Stimulated activated CD4-positive, alpha-beta T cell treated with anti-CD3 and anti-CD28 coated beads, Interleukin-12 subunit alpha, Interleukin-12 subunit beta, amount 100 ng/mL, for 4 hours (primary cell): ENCODE results near the gene PLEKHD1.

Source experiments
- DNase-seq: peaks from one replicate; pipeline ENCODE4 v3.0.0-alpha.2; 2020

The PLEKHD1 gene

GRCh38 chr14:69519204-69520100 lies 34.9 kb downstream of the PLEKHD1 start:
- DNase-seq = no peak

GRCh38 chr14:69522026-69522425 lies 37.5 kb downstream of the PLEKHD1 start:
- no peak for DNase-seq

- DNase-seq = no peak
Observed at GRCh38 chr14:69525896-69526295, 41.4 kb downstream of the PLEKHD1 start.

- no peak for DNase-seq
Observed at GRCh38 chr14:69527635-69528034, 43.1 kb downstream of the PLEKHD1 start.

- DNase-seq = no peak
Observed at GRCh38 chr14:69528143-69528542, 43.6 kb downstream of the PLEKHD1 start.

GRCh38 chr14:69528930-69529329 lies 44.4 kb downstream of the PLEKHD1 start:
- DNase-seq = no peak

- DNase-seq = no peak
Observed at GRCh38 chr14:69529563-69529962, 45.0 kb downstream of the PLEKHD1 start.

- DNase-seq = no peak
Observed at GRCh38 chr14:69530095-69530494, 45.6 kb downstream of the PLEKHD1 start.

- no peak for DNase-seq
Observed at GRCh38 chr14:69531135-69531534, 46.6 kb downstream of the PLEKHD1 start.

GRCh38 chr14:69532561-69533340 lies 48.2 kb downstream of the PLEKHD1 start:
- no peak for DNase-seq

- no peak for DNase-seq
Observed at GRCh38 chr14:69535230-69535848, 50.8 kb downstream of the PLEKHD1 start.

GRCh38 chr14:69536971-69537370 lies 52.4 kb downstream of the PLEKHD1 start:
- DNase-seq = no peak

- DNase-seq = no peak
Observed at GRCh38 chr14:69537900-69538299, 53.4 kb downstream of the PLEKHD1 start.

- no peak for DNase-seq
Observed at GRCh38 chr14:69538766-69539165, 54.2 kb downstream of the PLEKHD1 start.

- DNase-seq = no peak
Observed at GRCh38 chr14:69539631-69540410, 55.3 kb downstream of the PLEKHD1 start.

- DNase-seq = no peak
Observed at GRCh38 chr14:69540654-69541335, 56.3 kb downstream of the PLEKHD1 start.

GRCh38 chr14:69542311-69542710 lies 57.8 kb downstream of the PLEKHD1 start:
- no peak for DNase-seq

- no peak for DNase-seq
Observed at GRCh38 chr14:69543341-69544115, 59.0 kb downstream of the PLEKHD1 start.

- DNase-seq = no peak
Observed at GRCh38 chr14:69547701-69548348, 63.3 kb downstream of the PLEKHD1 start.

- DNase-seq = no peak
Observed at GRCh38 chr14:69548566-69548965, 64.0 kb downstream of the PLEKHD1 start.

- DNase-seq = no peak
Observed at GRCh38 chr14:69551511-69551910, 67.0 kb downstream of the PLEKHD1 start.
